IPS-18c (cell line): Measurements from ENCODE around the gene APOL3.
"Not testable (repeated sequence)": the region's sequence is repeated elsewhere in the genome, so short reads cannot be mapped to it uniquely, and the experiment has no call there.

Experiments
- H3K4me3 ChIP-seq: 2 replicates; pipeline ENCODE4 v1.7.0; 2013; ENCODE audit warnings: low read depth, mild to moderate bottlenecking, low read length, moderate library complexity; ENCODE audit not compliant: insufficient read depth
- H3K9me3 ChIP-seq: one replicate; pipeline ENCODE4 v1.6.1; 2013; ENCODE audit warnings: mild to moderate bottlenecking, low read length, moderate library complexity; ENCODE audit not compliant: control insufficient read depth, insufficient read depth

APOL3 gene

GRCh38 chr22:36171941-36172340, 11.4 kb upstream of the APOL3 start:
- Histone ChIP-seq H3K9me3 (no peaks in the 10 kb centered on the region), H3K4me3 (no peak overlapping the region)

GRCh38 chr22:36166518-36167220, 6.1 kb upstream of the APOL3 start:
- Histone ChIP-seq H3K4me3 (no peak overlapping the region), H3K9me3 (no peaks in the 10 kb centered on the region)

- no peaks in the 10 kb centered on the region for H3K9me3 ChIP-seq
- H3K4me3 ChIP-seq = no peak overlapping the region
These were observed 5.5 kb upstream of the APOL3 start for GRCh38 chr22:36166086-36166485.

GRCh38 chr22:36165141-36165540, 4.6 kb upstream of the APOL3 start:
- Histone ChIP-seq H3K4me3 (no peak overlapping the region), H3K9me3 (no peaks in the 10 kb centered on the region)

DNA sequence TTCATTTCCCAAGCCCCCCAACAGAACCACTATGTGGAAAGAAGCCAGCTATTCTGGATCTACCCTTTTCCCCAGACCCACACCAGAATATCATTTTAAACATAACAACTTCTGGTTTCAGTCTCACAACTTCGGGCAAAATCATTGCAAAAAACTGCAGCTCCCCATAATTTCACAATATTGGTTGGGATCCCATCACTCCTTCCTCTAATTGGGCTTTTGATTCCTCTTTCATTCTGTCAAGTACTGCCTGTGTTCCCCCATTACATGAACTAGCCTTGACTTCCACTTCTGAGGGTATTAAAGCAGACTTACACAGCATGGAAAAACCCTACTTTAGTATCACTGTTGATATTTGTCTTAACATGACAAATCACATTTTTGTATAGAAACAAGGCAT, 4.1 kb upstream of the APOL3 start:
- no peak overlapping the region for H3K4me3 ChIP-seq

GRCh38 chr22:36163497-36163896, 2.9 kb upstream of the APOL3 start:
- Histone ChIP-seq H3K9me3 (no peaks in the 10 kb centered on the region), H3K4me3 (no peak overlapping the region)

More for the DNA sequence above, 4.1 kb upstream of the APOL3 start:
- no peaks in the 10 kb centered on the region for H3K9me3 ChIP-seq

DNA sequence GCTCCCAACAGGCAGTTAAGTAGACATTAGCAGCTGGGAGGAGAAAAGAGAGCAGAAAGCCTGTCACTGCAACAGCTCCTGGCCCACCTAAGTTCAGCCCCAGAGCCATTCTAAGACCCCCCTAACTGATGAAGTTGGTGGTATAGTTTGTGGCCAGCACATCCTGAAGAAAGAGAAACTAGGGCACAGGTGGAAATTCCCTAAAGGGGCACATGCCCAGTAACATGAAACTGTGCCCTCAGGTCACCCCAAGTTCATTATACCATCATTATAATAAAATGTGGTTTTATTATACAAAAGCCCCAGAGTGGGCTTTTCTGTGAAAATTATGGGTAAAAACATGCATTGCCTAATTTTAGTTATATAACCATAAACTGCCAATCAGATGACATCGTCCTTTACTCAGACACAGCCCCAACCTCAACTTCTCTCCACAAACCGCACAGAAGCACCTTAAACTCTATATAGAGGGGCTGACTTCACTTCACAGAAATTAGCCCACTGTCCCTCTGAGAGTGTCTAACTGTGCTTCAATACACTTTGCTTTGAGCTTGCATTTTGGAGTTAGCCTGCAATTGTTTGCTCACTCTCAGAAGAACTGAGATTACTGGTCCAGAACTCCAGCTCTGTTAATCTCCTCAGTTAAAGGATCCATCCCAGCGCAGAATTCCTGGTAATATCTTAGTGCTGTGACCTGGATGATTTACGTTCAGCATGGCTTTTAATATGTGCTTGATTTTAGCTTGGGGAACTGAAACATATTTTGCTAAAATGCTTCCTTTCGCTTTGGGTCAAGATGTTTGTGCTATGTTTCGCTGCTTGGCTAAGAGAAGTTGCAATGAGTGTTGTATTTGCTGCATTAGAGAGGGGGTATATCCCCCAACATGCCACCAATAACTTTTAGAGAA, 1.8 kb upstream of the APOL3 start:
- no peak overlapping the region for H3K4me3 ChIP-seq
- H3K9me3 ChIP-seq = no peaks in the 10 kb centered on the region

DNA sequence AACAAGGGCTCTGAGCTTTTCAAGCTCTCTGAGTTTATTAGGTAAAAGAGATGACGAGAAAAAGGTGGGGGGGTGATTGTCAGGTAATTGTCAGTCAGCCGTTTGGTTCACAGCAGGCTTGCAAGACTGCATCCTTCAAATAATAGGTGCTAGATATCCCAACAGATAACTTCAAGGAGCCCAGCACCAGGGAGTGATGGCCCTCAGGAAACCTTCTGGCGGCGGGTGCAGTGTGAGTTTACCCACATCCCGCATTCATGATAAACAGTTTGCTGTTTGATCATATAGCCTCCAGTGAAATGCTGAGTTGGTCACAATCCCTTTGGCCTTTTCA, 1.2 kb upstream of the APOL3 start:
- not testable (repeated sequence) for H3K9me3 ChIP-seq, H3K4me3 ChIP-seq

DNA sequence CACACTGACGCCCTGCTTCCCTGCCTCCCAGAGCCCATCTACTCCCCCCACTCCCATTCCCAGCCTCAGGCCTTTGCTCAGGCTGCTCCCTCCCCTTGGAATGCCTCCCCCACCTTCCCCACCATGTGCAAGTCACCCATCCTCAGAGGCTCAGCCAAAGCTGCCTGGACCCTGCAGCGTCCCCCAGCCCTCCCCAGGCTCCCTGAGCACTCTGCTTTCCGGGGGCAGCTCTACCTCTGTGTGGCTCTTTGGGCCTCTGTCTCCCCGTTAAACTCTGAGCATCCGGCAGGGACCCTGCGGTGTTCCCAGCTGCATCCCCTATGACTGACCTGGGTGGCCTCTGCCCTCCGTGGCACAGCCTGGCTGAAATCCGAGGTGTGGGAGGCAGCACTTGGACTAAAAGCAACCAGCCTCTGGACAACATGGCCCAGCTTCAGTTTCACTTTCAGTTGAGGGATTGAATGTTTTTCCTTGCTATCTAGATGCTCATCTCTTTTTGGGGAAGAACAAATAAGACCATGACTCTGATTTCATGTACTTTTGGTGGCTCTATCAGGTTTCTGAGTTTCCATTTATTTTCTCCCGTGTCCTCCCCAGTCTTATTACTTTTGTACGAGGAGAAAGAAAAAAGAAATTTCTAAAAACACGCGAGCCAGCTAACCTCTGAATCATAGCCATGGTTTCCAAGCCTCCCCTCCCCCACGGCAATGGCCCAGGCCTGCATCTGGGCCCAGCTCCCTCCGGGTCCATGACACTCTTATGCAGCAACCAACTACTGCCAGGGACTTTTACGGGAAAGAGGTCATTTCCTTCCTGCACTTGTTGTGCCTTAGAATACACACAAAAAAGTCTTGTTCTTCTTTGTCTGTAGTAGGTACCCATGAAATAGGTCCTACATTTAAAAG, 3.8 kb downstream of the APOL3 start:
- no peak overlapping the region for H3K4me3 ChIP-seq
- no peaks in the 10 kb centered on the region for H3K9me3 ChIP-seq

DNA sequence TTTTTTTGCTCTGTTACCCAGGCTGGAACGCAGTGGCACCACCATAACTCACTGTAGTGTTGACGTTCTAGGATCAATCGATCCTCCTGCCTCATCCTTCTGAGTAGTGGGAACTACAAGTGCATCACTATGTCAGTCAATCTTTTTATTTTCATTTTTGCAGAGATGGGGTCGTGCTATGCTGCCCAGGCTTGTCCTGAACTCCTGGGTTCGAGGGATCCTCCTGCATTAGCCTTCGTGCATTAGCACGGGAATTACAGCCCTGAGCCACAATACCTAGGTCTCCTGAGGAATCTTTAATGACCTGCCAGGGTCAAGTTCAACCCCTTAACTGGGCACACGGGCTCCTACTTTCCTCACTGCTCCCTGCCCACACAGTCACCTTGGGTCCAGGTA, 4.4 kb downstream of the APOL3 start:
- Histone ChIP-seq H3K9me3 (no peaks in the 10 kb centered on the region), H3K4me3 (no peak overlapping the region)

DNA sequence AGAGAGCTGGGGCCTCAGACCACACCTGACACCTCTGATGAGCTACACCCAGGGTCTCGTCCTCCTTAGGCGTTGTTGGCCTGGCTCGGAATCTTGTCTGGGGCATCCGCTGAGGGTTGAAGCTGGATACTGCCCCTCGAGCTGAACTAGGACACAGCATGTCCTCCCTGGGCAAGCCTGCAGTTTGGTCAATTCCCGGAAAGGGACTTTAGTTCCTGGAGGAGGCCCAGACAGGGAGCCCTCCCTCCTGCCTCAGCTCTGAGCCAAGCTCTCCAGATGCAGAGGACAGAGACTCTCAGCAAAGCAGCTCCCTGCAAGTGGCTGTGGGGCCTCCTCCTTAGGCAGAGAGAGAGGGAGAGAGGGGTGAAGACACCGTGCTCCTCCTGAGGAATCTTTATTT, 4.9 kb downstream of the APOL3 start:
- no peak overlapping the region for H3K4me3 ChIP-seq

GRCh38 chr22:36154423-36154945, 6.1 kb downstream of the APOL3 start:
- Histone ChIP-seq H3K9me3 (no peaks in the 10 kb centered on the region), H3K4me3 (no peak overlapping the region)

More for the DNA sequence above, 4.9 kb downstream of the APOL3 start:
- H3K9me3 ChIP-seq = no peaks in the 10 kb centered on the region

DNA sequence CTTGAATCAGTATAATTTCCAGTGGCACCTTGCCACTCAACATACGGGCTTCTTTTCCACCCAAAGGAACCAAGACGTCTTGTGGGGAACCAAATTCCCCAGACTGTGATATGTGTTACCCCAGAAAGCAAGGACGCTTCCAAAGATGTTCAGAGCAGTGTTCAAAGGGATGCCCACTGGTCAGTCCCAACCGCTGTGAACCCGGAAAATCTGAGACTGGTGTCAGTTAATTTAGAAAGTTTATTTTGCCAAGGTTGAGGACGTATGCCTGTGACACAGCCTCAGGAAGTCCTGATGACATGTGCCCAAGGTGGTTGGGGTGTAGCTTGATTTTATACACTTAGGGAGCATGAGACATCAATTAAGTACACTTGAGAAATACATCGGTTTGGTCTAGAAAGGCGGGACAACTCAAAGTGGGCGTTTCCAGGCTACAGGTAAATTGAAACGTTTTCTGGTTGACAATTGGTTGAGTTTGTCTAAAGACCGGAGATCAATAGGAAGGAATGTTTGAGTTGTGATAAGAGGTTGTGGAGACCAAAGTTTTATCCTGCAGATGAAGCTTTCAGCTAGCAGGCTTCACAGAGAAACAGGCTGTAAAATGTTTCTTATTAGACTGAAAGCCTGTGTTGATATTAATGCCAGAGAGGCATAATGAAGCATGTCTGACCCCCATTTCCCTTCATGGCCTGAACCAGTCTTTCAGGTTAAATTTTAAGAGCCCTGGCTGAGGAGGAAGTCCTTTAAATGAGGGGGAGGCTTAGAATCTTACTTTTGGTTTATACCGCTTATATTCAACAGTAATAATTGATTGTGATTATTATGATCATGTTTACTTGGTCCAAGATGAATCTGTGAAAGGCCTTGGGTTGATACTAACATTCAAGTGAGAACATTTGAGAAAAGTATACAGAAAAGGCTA, 6.8 kb downstream of the APOL3 start:
- Histone ChIP-seq H3K4me3 (no peak overlapping the region), H3K9me3 (no peaks in the 10 kb centered on the region)

- not testable (repeated sequence) for H3K4me3 ChIP-seq, H3K9me3 ChIP-seq
These were observed 7.7 kb downstream of the APOL3 start for GRCh38 chr22:36152821-36153220.

DNA sequence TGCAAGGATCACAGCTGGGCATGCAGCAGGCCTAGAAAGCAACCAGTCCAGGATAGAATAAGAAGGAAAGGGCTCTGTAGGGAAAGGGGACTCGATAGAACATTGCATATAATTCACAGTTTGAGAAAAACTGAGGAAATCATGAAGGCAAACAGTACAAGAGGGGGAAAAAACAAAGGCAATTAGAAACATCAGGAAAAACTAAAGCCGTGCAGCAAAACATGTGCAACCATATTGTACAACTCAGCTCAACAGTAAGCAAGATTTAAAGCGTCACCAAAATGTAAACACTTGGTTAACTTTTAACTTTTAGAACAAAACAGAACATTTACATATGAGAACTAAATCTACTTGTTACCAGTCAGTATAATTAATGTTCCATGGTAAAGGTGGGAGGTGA, 8.5 kb downstream of the APOL3 start:
- Histone ChIP-seq H3K4me3 (no peak overlapping the region), H3K9me3 (no peaks in the 10 kb centered on the region)

DNA sequence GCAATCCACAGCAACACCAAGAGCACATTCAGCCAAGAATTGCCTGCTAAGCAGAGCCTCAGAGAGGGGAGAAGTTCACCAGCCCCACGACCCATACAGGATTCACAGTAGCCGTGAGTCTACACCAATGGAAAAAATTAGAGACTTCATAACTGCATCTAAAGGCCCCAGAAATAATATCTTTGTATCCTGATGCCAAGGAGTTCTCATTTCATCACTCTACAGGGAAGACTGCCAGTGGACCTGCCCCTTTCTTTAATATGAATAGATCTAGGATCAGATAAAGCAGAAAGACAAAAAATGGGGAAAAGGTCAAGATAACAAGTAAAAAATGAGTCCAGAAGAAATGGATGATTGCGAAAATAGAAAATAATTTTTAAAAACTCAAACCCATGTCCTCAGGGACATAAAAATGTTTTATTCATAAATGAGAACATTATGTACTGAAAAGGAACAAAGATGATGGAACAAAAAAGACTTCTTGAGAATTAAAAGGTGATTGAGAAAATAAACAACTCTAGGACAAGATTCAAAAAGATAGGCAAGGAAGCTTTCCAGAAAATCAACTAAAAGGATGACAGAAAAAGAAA, 9.5 kb downstream of the APOL3 start:
- no peak overlapping the region for H3K4me3 ChIP-seq
- H3K9me3 ChIP-seq = no peaks in the 10 kb centered on the region
